Muscle of leg (tissue), 11 donors: Measurements from ENCODE around the gene ACSBG1. TPM values are rescaled to one million over a fixed set of nuclear protein-coding genes. Genes with fewer than 3 reads are reported as not detected.

ENCODE experiments used
- DNase-seq: peaks from one replicate; pipeline ENCODE4 v3.0.0; 2013
- H3K27ac ChIP-seq: one replicate; pipeline ENCODE4 v1.5.1; 2013; ENCODE audit warnings: mild to moderate bottlenecking, low read length, control low read depth
- H3K27me3 ChIP-seq: one replicate; pipeline ENCODE4 v1.6.1; 2013; ENCODE audit warnings: low read length; ENCODE audit not compliant: control insufficient read depth, insufficient read depth
- H3K36me3 ChIP-seq: one replicate; pipeline ENCODE4 v1.6.1; 2013; ENCODE audit warnings: low read length; ENCODE audit not compliant: control insufficient read depth, insufficient read depth
- H3K4me1 ChIP-seq: one replicate; pipeline ENCODE4 v1.6.1; 2013; ENCODE audit warnings: low read length; ENCODE audit not compliant: control insufficient read depth, insufficient read depth
- H3K4me3 ChIP-seq: one replicate; pipeline ENCODE4 v1.5.1; 2013; ENCODE audit warnings: low read length, control low read depth
- H3K9me3 ChIP-seq: replicated peaks from 2 replicates; pipeline ENCODE4 v1.6.1; 2013; ENCODE audit warnings: low read depth, low read length; ENCODE audit not compliant: control insufficient read depth
- WGBS: methylation state at CpG from one replicate; pipeline ENCODE4 v1.1.5; 2013; ENCODE audit warnings: missing lambda C conversion rate; ENCODE audit not compliant: insufficient coverage; 5-methylcytosine and 5-hydroxymethylcytosine counted together
- polyA plus RNA-seq, 8 donors: library from polyadenylated mRNA; unstranded; fragments of 120-200 nt; gene quantifications; one replicate each; pipeline versions ENCODE4 v1.2.1 to v1.2.3, GENCODE V29; 2013; ENCODE audit warnings: inconsistent platforms in 1 of 8, low replicate concordance in 1 of 8; ENCODE audit not compliant: insufficient read length in 8 of 8, insufficient read depth in 1 of 8
- total RNA-seq: library from RNA; stranded (reverse); fragments of 120-200 nt; gene quantifications from one replicate; pipeline ENCODE4 v1.2.4, GENCODE V29; 2013

Gene ACSBG1
- total and polyA plus RNA-seq, 9 donors: 0.22 to 2.1 (median 0.57) TPM

GRCh38 chr15:78224023-78224411 is 10.3 kb downstream of the ACSBG1 start:
- H3K9me3 ChIP-seq: peaks cover 3% of the 10 kb centered on the region
- H3K27me3 ChIP-seq: no peaks in the 10 kb centered on the region
- H3K27ac ChIP-seq: no peak overlapping the region
- H3K4me1 ChIP-seq: no peaks in the 10 kb centered on the region
- no peak overlapping the region for H3K4me3 ChIP-seq
- no peaks in the 10 kb centered on the region for H3K36me3 ChIP-seq
- 55% methylated on average over 1 of the region's 2 CpGs for WGBS
- no peak for DNase-seq

GRCh38 chr15:78223396-78224022 is 10.9 kb downstream of the ACSBG1 start:
- Histone ChIP-seq H3K4me1 (no peaks in the 10 kb centered on the region), H3K36me3 (no peaks in the 10 kb centered on the region), H3K9me3 (peaks cover 3% of the 10 kb centered on the region), H3K27me3 (no peaks in the 10 kb centered on the region), H3K4me3 (no peak overlapping the region), H3K27ac (no peak overlapping the region)
- DNase-seq: no peak
- WGBS: no CpG with 5 or more reads among the region's 4 CpGs

GRCh38 chr15:78222745-78223395 is 11.5 kb downstream of the ACSBG1 start:
- Histone ChIP-seq H3K9me3 (peaks cover 3% of the 10 kb centered on the region), H3K27me3 (no peaks in the 10 kb centered on the region), H3K4me1 (no peaks in the 10 kb centered on the region), H3K4me3 (no peak overlapping the region), H3K36me3 (no peaks in the 10 kb centered on the region), H3K27ac (no peak overlapping the region)
- no CpG with 5 or more reads among the region's 5 CpGs for WGBS
- no peak for DNase-seq

- Histone ChIP-seq H3K27ac (no peak overlapping the region), H3K36me3 (no peaks in the 10 kb centered on the region), H3K9me3 (peaks cover 1% of the 10 kb centered on the region), H3K4me3 (no peak overlapping the region), H3K4me1 (peaks cover 4% of the 10 kb centered on the region), H3K27me3 (no peaks in the 10 kb centered on the region)
- 71% methylated on average over 1 of the region's 1 CpG for WGBS
- no peak for DNase-seq
These were observed 13.7 kb downstream of the ACSBG1 start for GRCh38 chr15:78220713-78221112.

- Histone ChIP-seq H3K4me1 (peaks cover 28% of the 10 kb centered on the region), H3K27ac (no peak overlapping the region), H3K36me3 (no peaks in the 10 kb centered on the region), H3K4me3 (no peak overlapping the region), H3K27me3 (no peaks in the 10 kb centered on the region), H3K9me3 (no peaks in the 10 kb centered on the region)
- 74% methylated on average over 6 of the region's 7 CpGs for WGBS
- peak; percentile 53 for DNase-seq
These were observed 17.9 kb downstream of the ACSBG1 start for GRCh38 chr15:78216276-78217104.

- Histone ChIP-seq H3K4me1 (peaks cover 39% of the 10 kb centered on the region), H3K4me3 (no peak overlapping the region), H3K27me3 (no peaks in the 10 kb centered on the region), H3K9me3 (no peaks in the 10 kb centered on the region), H3K27ac (no peak overlapping the region), H3K36me3 (no peaks in the 10 kb centered on the region)
- no peak for DNase-seq
- WGBS: 77% methylated on average over 4 of the region's 4 CpGs
These were observed 20.4 kb downstream of the ACSBG1 start for GRCh38 chr15:78213956-78214355.

GRCh38 chr15:78213425-78213750 is 21.0 kb downstream of the ACSBG1 start:
- Histone ChIP-seq H3K27me3 (no peaks in the 10 kb centered on the region), H3K4me3 (no peak overlapping the region), H3K4me1 (peaks cover 39% of the 10 kb centered on the region), H3K27ac (no peak overlapping the region), H3K36me3 (no peaks in the 10 kb centered on the region), H3K9me3 (no peaks in the 10 kb centered on the region)
- DNase-seq: no peak
- 92% methylated on average over 2 of the region's 6 CpGs for WGBS

- peak; percentile 77 for DNase-seq
- H3K4me3 ChIP-seq: no peak overlapping the region
- WGBS: 79% methylated on average over 14 of the region's 17 CpGs
These were observed 21.6 kb downstream of the ACSBG1 start for GRCh38 chr15:78212546-78213424.

GRCh38 chr15:78212008-78212407 is 22.4 kb downstream of the ACSBG1 start:
- DNase-seq: no peak
- H3K36me3 ChIP-seq: no peaks in the 10 kb centered on the region
- H3K27ac ChIP-seq: no peak overlapping the region
- H3K4me1 ChIP-seq: peaks cover 45% of the 10 kb centered on the region
- H3K27me3 ChIP-seq: no peaks in the 10 kb centered on the region
- H3K9me3 ChIP-seq: no peaks in the 10 kb centered on the region
- 75% methylated on average over 2 of the region's 10 CpGs for WGBS
- no peak overlapping the region for H3K4me3 ChIP-seq

More at GRCh38 chr15:78212546-78213424, 21.6 kb downstream of the ACSBG1 start:
- Histone ChIP-seq H3K27me3 (no peaks in the 10 kb centered on the region), H3K4me1 (peaks cover 39% of the 10 kb centered on the region), H3K9me3 (no peaks in the 10 kb centered on the region), H3K36me3 (no peaks in the 10 kb centered on the region), H3K27ac (peak overlapping the region; percentile 49)
